ENCODE data around the gene TOB1.

Gene TOB1

DNA sequence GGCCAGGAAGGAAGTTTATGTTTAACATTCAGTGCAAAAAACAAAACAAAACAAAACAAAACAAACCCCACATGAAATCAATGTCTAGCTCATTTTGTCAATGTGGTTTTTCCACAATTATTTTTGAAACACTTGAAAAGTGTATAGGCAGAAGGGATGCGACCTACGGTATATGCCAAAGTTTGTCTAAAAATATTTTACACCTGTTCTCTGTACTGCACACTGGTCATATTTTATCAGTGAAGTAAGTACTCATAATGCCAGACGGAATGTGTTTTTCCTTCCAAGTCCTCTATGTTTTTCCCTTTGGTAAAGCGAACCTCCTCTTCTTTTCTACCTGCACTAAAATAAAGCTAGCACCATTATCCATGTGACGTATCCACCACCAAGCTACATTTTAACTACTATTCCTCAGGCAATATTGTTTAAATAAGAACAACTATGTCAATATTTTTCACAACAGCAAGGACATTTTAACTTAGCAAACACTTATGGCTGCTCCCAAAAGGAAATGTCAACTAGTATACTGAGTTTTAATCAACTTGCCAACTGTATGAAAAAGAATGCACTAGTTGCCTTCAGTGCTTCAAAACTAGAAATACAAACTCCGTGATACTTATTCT lies 10.3 kb downstream of the TOB1 start:
- no peak for FAIRE-seq
- TF ChIP-seq POLR2A (IDR thresholded peaks at IDR 0.05; ENCODE audit: low read depth, low read length): no peak
- DNase-seq (ENCODE audit: insufficient read length, low spot score): no peak

DNA sequence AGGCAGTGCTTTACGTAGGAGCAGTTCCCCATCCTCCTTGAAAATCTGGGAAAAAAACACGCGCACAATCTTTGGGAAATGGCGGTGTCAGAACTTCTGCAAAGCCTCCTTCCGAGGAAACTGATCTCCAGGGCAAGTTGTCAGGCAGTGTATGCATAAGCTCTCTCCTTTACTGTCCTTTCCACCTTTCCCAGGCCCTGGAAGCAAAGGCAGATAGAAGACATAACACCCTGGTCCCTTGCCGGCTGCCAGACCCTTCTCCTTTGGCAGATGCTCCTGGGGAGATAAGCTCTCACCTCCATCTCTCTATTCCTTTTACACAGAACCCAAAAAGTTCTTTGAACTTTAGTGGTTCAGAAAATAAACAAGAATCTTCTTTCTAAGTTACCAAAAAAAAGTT lies 12.4 kb downstream of the TOB1 start:
- DNase-seq (ENCODE audit: insufficient read length, low spot score) (no peak), FAIRE-seq (no peak)
- no peak for TF ChIP-seq POLR2A (IDR thresholded peaks at IDR 0.05; ENCODE audit: low read depth, low read length)

DNA sequence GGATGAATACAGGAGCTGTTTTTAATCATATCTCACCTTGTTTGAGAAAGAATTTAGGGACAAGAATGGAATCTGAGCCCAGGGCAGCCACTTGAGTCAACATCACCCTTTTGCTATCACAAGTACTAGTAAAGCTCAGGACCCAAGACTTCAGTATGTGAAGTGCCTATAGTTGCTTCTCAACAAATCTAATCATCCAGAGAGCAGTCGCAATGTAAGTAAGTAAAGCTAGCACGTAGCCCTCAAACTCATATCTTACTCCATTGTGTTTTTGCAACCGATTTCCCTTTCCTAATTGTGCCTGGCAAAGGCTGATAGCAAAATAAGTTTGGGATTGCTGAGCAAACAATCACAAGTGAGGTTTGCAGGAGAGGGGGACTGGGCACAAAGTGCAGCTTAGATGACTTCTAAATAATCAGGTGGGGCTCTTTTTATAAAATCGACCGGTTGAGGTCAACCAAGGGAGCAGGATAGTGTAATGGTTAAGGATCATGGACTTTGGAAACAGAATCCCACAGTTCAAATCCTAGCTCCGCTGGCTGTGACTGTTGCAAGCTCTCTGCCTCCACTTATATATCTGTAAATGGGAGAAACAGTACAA lies 13.0 kb downstream of the TOB1 start:
- FAIRE-seq: no peak

DNA sequence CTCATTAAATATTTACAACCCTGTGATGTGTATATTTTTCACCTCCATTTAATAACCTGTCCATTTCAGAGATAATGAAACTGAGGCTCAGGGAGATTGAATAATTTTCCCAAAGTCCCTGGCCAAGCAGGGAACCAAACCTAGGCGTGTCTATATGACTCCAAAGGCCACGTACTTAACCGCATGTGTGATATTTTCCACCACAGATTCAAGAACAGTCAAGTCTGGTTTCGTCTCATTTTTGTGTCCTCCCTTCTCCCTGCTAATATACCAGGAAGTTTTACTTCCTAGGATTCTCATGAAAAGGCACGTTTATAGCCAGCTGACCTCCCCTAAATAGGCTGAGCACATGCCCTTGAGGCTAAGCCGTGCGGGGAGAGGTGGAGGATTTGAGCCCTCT lies 15.5 kb downstream of the TOB1 start:
- FAIRE-seq: no peak
- TF ChIP-seq POLR2A (IDR thresholded peaks at IDR 0.05; ENCODE audit: low read depth, low read length): no peak
- DNase-seq (ENCODE audit: insufficient read length, low spot score): no peak

More for the DNA sequence above, 13.0 kb downstream of the TOB1 start:
- no peak for DNase-seq (ENCODE audit: insufficient read length, low spot score)
- TF ChIP-seq POLR2A (IDR thresholded peaks at IDR 0.05; ENCODE audit: low read depth, low read length): no peak

DNA sequence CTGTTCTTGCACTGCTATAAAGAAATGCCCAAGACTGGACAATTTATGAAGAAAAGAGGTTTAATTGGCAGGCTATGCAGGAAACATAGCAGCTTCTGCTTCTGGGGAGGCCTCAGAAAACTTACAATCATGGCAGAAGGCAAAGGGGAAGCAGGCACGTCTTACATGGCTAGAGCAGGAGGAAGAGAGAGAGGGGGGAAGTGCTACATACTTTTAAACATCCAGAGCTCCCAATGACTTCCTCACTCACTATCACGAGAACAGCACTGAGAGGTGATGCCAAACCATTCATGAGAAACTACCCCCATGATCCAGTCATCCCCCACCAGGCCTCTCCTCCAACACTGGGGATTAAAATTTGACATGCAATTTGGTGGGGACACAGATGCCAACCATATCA lies 17.4 kb downstream of the TOB1 start:
- no peak for TF ChIP-seq POLR2A (IDR thresholded peaks at IDR 0.05; ENCODE audit: low read depth, low read length)
- DNase-seq (ENCODE audit: insufficient read length, low spot score) (no peak), FAIRE-seq (no peak)

GRCh38 chr17:50848039-50848438 lies 18.1 kb downstream of the TOB1 start:
- TF ChIP-seq POLR2A (IDR thresholded peaks at IDR 0.05; ENCODE audit: low read depth, low read length): no peak
- no peak for FAIRE-seq
- no peak for DNase-seq (ENCODE audit: insufficient read length, low spot score)

DNA sequence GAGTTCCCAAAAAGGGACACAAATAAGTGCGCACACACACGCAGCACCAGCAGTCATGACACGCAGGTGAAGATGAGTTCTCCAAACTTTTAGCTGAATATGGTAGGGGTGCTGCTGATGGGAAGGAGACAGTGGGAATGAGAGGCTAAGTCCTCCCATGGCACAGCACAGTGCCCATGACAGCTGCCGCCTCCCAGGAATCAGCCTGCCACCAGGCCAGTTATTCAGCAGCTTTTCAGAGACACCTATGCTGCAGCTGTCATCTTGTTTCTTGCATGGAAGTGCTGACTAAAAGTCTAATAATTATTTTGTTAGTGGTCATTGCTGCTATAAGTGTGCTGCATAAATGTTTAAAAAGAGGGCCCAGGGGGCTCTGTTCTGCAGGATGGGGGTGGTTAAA lies 18.6 kb downstream of the TOB1 start:
- DNase-seq (ENCODE audit: insufficient read length, low spot score): no peak
- no peak for FAIRE-seq
- TF ChIP-seq POLR2A (IDR thresholded peaks at IDR 0.05; ENCODE audit: low read depth, low read length): no peak

GRCh38 chr17:50845240-50846147 lies 20.7 kb downstream of the TOB1 start:
- DNase-seq (ENCODE audit: insufficient read length, low spot score): peak; percentile 65

GRCh38 chr17:50844117-50844700 lies 21.9 kb downstream of the TOB1 start:
- FAIRE-seq (no peak), DNase-seq (ENCODE audit: insufficient read length, low spot score) (no peak)
- TF ChIP-seq POLR2A (IDR thresholded peaks at IDR 0.05; ENCODE audit: low read depth, low read length): no peak

More at GRCh38 chr17:50845240-50846147, 20.7 kb downstream of the TOB1 start:
- FAIRE-seq: no peak
- no peak for TF ChIP-seq POLR2A (IDR thresholded peaks at IDR 0.05; ENCODE audit: low read depth, low read length)

GRCh38 chr17:50843150-50843905 lies 22.8 kb downstream of the TOB1 start:
- DNase-seq (ENCODE audit: insufficient read length, low spot score) (no peak), FAIRE-seq (no peak)
- TF ChIP-seq POLR2A (IDR thresholded peaks at IDR 0.05; ENCODE audit: low read depth, low read length): no peak

- DNase-seq (ENCODE audit: insufficient read length, low spot score) (no peak), FAIRE-seq (no peak)
- no peak for TF ChIP-seq POLR2A (IDR thresholded peaks at IDR 0.05; ENCODE audit: low read depth, low read length)
Measured at GRCh38 chr17:50842506-50843149, 23.5 kb downstream of the TOB1 start.

DNA sequence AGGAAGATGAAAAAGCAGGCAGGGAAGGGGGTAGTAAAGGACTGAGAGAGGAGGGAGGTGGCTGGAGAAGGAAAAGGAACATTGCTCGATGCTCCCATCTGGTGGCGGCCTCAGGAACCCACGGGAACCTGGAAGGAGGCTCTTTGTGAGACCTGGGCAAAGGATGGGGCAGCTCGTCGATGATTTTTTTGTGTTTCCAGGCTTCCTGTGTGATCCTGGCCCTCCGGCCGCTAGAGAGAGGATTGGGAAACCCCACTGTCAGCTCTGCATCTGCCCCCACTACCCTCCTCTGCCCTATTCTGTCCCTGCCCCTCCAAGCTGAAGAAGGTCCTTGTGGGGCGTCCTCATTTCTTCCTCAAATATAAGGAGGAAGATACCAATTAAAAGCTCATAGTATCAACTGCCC lies 24.2 kb downstream of the TOB1 start:
- FAIRE-seq: no peak
- DNase-seq (ENCODE audit: insufficient read length, low spot score): peak; percentile 90

More for the DNA sequence above, 24.2 kb downstream of the TOB1 start:
- no peak for TF ChIP-seq POLR2A (IDR thresholded peaks at IDR 0.05; ENCODE audit: low read depth, low read length)

All from H54 (cell line).